ENCODE measurements around the gene ZSCAN10.

DNA sequence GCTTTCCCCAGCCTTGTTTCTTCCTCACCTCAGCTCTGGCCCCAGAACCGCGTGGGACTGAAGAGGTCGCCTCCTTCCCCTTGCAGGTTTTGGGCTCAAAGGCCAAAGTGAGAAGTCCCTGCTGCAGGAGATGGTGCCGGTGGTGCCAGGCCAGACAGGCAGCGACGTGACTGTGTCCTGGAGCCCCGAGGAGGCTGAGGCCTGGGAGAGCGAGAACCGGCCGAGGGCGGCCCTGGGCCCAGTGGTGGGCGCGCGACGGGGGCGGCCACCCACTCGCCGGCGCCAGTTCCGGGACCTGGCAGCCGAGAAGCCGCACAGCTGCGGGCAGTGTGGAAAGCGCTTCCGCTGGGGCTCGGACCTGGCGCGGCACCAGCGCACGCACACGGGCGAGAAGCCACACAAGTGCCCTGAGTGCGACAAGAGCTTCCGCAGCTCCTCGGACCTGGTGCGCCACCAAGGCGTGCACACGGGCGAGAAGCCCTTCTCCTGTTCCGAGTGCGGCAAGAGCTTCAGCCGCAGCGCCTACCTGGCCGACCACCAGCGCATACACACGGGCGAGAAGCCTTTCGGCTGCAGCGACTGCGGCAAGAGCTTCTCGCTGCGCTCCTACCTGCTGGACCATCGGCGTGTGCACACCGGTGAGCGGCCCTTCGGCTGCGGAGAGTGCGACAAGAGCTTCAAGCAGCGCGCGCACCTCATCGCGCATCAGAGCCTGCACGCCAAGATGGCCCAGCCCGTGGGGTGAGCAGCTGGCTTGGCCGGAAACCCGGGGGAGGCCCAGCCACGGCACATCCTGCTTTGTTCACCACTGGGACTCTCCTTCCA lies 41.7 kb upstream of the ZSCAN10 start:
- TF ChIP-seq, protein P1, sequence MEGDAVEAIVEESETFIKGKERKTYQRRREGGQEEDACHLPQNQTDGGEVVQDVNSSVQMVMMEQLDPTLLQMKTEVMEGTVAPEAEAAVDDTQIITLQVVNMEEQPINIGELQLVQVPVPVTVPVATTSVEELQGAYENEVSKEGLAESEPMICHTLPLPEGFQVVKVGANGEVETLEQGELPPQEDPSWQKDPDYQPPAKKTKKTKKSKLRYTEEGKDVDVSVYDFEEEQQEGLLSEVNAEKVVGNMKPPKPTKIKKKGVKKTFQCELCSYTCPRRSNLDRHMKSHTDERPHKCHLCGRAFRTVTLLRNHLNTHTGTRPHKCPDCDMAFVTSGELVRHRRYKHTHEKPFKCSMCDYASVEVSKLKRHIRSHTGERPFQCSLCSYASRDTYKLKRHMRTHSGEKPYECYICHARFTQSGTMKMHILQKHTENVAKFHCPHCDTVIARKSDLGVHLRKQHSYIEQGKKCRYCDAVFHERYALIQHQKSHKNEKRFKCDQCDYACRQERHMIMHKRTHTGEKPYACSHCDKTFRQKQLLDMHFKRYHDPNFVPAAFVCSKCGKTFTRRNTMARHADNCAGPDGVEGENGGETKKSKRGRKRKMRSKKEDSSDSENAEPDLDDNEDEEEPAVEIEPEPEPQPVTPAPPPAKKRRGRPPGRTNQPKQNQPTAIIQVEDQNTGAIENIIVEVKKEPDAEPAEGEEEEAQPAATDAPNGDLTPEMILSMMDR (IDR thresholded peaks at IDR 0.05; ENCODE audit: low read length) = no peak
- TF ChIP-seq EZH2 (optimal IDR thresholded peaks at IDR 0.05; ENCODE audit: low read depth, low read length) = no peak

All from MM.1S (cell line).